Loucy (cell line): ENCODE measurements around the gene MUS81.

Source experiments
- EZH2phosphoT487 ChIP-seq: fragments of 200-600 bp; IDR thresholded peaks from 2 replicates; pipeline ENCODE4 v1.6.1; 2018; ENCODE audit warnings: antibody characterized with exemption, mild to moderate bottlenecking, moderate library complexity, borderline replicate concordance
- TF ChIP-seq, protein P1 (sequence below): fragments of 200-600 bp; sonication (generic); conservative IDR thresholded peaks from 2 replicates; pipeline ENCODE4 v1.5.1; 2014; ENCODE audit warnings: mild to moderate bottlenecking, antibody characterized with exemption, low read length

GRCh38 chr11:65844231-65844872, 15.9 kb upstream of the MUS81 start:
- TF ChIP-seq, protein P1, sequence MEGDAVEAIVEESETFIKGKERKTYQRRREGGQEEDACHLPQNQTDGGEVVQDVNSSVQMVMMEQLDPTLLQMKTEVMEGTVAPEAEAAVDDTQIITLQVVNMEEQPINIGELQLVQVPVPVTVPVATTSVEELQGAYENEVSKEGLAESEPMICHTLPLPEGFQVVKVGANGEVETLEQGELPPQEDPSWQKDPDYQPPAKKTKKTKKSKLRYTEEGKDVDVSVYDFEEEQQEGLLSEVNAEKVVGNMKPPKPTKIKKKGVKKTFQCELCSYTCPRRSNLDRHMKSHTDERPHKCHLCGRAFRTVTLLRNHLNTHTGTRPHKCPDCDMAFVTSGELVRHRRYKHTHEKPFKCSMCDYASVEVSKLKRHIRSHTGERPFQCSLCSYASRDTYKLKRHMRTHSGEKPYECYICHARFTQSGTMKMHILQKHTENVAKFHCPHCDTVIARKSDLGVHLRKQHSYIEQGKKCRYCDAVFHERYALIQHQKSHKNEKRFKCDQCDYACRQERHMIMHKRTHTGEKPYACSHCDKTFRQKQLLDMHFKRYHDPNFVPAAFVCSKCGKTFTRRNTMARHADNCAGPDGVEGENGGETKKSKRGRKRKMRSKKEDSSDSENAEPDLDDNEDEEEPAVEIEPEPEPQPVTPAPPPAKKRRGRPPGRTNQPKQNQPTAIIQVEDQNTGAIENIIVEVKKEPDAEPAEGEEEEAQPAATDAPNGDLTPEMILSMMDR, result no peak
- TF ChIP-seq EZH2phosphoT487, result no peak
